IPS-20b (cell line): ENCODE measurements around the gene OAS2.
"Not testable (repeated sequence)": the region's sequence is repeated elsewhere in the genome, so short reads cannot be mapped to it uniquely, and the experiment has no call there.

Experiments
- H3K27ac ChIP-seq: one replicate; pipeline ENCODE4 v1.5.1; 2013; ENCODE audit warnings: low read length
- H3K27me3 ChIP-seq: 2 replicates; pipeline ENCODE4 v1.6.1; 2013; ENCODE audit warnings: mild to moderate bottlenecking, low read length, inconsistent platforms; ENCODE audit not compliant: insufficient read depth
- H3K36me3 ChIP-seq: 2 replicates; pipeline ENCODE4 v1.6.1; 2013; ENCODE audit warnings: low read depth, mild to moderate bottlenecking, inconsistent platforms, low read length, moderate library complexity; ENCODE audit not compliant: insufficient read depth
- H3K4me1 ChIP-seq: 2 replicates; pipeline ENCODE4 v1.6.1; 2013; ENCODE audit warnings: mild to moderate bottlenecking, control low read depth, inconsistent platforms, low read length, moderate library complexity; ENCODE audit not compliant: insufficient read depth
- H3K4me3 ChIP-seq: 2 replicates; pipeline ENCODE4 v1.5.1; 2013; ENCODE audit warnings: mild to moderate bottlenecking, low read length, inconsistent platforms
- H3K9ac ChIP-seq: 2 replicates; pipeline ENCODE4 v1.6.1; 2013; ENCODE audit warnings: low read depth, mild to moderate bottlenecking, inconsistent platforms, low read length, moderate library complexity
- H3K9me3 ChIP-seq: 2 replicates; pipeline ENCODE4 v1.6.1; 2013; ENCODE audit warnings: mild to moderate bottlenecking, low read depth, low read length, inconsistent platforms; ENCODE audit not compliant: insufficient read depth

The OAS2 gene

DNA sequence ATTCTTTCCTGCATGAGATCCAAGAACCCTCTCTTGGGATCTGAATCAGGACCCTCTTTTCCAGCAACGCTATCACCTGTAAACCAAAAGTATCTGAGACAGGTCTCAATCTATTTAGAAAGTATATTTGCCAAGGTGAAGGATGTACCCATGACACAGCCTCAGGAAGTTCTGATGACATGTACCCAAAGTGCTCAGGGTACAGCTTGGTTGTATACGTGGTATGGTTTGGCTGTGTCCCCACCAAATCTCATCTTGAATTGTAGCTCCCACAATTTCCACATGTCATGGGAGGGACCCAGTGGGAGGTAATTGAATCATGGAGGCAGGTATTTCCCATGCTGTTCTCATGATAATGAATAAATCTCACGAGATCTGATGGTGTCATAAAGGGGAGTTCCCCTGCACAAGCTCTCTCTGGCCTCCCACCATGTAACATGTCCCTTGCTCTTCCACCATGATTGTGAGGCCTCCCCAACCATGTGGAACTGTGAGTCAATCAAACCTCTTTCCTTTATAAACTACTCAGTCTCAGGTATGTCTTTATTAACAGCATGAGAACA is 10.6 kb downstream of the OAS2 start:
- not testable (repeated sequence) for H3K27me3 ChIP-seq, H3K27ac ChIP-seq, H3K36me3 ChIP-seq, H3K4me3 ChIP-seq, H3K9ac ChIP-seq, H3K4me1 ChIP-seq, H3K9me3 ChIP-seq

DNA sequence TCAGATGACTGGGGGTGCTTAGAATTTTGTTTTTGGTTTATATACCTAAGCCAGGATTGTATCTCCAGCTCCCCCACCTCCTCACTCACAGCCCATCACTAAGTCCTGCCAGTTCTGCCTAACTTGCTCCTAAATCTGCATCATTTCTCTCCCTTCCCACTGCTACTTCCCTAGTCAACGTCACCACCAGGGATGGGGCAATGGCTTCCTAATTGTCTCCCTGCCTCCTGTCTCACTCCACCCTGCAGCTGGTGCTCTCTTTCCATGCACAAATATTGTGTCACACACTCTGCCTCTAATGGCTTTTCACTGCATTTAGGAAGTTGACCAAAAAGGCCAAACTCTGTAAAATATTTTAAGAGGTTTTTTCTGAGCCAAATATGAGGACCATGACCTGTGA is 11.5 kb downstream of the OAS2 start:
- Histone ChIP-seq H3K9ac (no peak overlapping the region), H3K4me3 (no peak overlapping the region), H3K27me3 (no peaks in the 10 kb centered on the region), H3K36me3 (no peaks in the 10 kb centered on the region), H3K9me3 (peaks cover under 1% of the 10 kb centered on the region; the same call in 1 of the 2 replicates), H3K4me1 (peaks cover 5% of the 10 kb centered on the region; the same call in 1 of the 2 replicates), H3K27ac (no peak overlapping the region)

DNA sequence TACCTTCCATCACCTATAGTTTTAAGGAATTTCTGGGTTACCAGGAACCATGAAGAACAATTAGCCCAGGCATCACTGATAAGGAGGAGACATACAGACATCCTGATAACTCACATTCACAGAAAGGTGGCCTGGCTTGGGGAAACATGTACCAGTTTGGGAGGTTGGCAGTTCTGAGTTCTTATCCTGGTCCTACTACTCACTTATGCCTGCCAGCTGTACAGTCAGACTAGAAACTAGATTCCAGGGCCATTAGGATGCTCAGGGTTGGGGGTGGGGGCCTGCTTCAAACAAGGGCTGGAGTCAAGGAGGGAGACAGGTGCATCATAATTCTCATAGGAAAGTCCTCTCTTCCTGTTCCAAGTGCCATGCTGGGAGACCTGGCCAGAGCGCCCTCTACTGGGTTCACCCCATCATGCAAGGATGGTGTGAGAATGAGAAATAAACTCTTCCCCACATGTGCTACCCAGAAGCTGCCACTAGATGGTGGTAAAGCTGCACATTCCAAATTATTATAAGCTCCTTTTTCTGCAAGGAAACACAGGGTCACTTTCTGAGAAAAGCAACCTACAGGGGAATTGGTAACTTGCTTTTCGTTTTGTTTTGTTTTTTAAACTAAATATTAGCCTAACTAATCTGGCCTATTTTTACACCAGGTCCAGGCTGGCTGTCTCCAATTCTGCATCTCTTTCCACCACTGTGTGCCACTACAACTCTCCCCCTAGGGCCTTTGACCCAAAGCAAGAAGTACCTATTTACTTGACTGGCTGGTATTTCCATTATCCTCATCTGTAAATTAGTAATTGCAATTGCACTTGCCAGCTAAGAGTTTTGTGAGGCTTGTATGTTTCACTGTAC is 14.5 kb downstream of the OAS2 start:
- no peaks in the 10 kb centered on the region for H3K27me3 ChIP-seq
- H3K4me1 ChIP-seq: peaks cover 5% of the 10 kb centered on the region; the same call in 1 of the 2 replicates
- H3K36me3 ChIP-seq: no peaks in the 10 kb centered on the region
- no peaks in the 10 kb centered on the region for H3K9me3 ChIP-seq
- no peak overlapping the region for H3K9ac ChIP-seq
- no peak overlapping the region for H3K27ac ChIP-seq
- H3K4me3 ChIP-seq: no peak overlapping the region

DNA sequence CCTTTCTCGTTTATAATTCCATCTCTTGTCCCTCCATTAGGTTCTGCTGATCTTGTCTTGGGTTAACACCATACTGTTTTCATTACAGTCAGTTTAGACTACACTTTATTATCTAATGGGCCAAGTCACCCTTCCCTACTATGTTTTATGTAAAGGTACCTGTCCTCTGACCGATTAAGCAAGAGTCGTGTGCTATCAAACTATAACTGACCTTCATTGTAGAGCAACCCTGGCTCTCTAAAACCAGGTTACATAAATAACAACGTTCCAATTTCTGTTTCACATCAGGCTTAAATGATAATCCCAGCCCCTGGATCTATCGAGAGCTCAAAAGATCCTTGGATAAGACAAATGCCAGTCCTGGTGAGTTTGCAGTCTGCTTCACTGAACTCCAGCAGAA is 16.7 kb downstream of the OAS2 start:
- Histone ChIP-seq H3K9ac (no peak overlapping the region), H3K36me3 (no peaks in the 10 kb centered on the region), H3K4me3 (no peak overlapping the region)

DNA sequence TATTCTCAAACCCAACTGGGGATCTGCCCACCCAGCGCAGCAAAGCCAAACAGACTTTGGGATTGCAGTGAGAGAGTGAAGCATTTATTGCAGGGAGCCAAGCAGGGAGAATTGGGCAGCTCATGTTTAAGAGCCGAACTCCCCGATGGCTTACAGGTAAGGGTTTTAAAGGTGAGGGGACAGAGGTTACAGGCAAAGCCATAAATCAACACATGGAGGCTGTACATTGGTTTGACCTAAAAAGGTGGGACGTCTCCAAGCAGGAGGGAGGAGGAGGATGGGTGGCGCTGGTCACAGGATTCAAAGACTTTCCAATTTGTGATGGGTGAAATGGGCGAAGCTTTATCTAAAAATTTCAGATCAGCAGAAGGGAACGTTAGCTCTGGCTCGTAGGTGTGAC is 18.2 kb downstream of the OAS2 start:
- no peak overlapping the region for H3K27ac ChIP-seq
- H3K4me3 ChIP-seq: no peak overlapping the region
- H3K4me1 ChIP-seq: no peaks in the 10 kb centered on the region
- 0 out of 2 replicates have a peak, but pooled peaks cover 5% of the 10 kb centered on the region for H3K9me3 ChIP-seq
- H3K36me3 ChIP-seq: no peaks in the 10 kb centered on the region
- no peaks in the 10 kb centered on the region for H3K27me3 ChIP-seq
- H3K9ac ChIP-seq: no peak overlapping the region

More for the DNA sequence above, 16.7 kb downstream of the OAS2 start:
- Histone ChIP-seq H3K27ac (no peak overlapping the region), H3K27me3 (no peaks in the 10 kb centered on the region), H3K9me3 (0 out of 2 replicates have a peak, but pooled peaks cover 5% of the 10 kb centered on the region), H3K4me1 (peaks cover 3% of the 10 kb centered on the region; the same call in 1 of the 2 replicates)

DNA sequence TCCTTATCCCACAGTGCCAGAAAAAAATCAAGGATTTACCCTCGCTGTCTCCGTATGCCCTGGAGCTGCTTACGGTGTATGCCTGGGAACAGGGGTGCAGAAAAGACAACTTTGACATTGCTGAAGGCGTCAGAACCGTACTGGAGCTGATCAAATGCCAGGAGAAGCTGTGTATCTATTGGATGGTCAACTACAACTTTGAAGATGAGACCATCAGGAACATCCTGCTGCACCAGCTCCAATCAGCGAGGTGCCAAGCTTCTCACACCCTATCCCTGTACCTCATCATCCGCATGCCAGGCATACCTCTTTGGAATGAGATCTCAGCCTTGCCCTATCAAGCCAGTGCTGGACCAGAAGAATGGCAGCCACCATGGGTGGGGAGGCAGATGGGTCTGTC is 19.2 kb downstream of the OAS2 start:
- H3K36me3 ChIP-seq: no peaks in the 10 kb centered on the region

DNA sequence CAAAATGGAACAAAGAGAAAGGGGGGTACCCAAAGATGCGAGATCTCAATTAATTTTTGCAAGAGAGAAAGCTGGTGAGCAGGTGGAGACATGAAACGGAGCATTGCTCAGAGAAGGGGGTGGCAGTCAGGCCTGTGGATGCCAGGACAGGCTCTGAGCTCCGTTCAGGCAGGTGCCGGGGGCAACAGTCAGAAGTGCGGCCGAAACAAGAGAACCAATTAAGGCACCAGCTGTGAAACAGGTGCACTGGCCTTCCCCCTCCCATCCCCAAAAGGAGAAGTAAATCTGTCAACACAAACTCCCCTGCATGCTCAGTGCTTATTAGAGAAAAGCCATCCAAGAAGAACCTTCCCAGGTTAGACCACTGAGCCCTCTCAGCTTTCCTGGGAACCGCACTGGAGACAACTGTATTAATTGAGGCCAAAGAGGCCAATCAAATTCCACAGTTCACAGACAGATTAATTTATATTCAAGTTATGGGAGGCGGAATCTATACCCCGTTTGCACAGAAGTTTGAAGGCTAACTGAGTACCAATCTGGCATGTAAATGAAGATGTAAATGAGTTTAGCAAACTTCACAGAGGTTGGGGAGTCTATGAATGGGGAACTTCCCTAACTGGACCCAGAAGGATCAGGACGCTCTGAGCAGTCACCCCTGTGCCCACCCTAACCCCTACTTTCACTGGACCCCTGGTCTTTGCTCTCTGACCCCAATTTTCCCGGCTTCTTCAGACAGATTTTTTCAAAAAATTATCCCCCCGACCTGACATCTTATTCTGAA is 20.9 kb downstream of the OAS2 start:
- Histone ChIP-seq H3K27ac (no peak overlapping the region), H3K9me3 (0 out of 2 replicates have a peak, but pooled peaks cover 5% of the 10 kb centered on the region), H3K4me3 (no peak overlapping the region), H3K4me1 (no peaks in the 10 kb centered on the region), H3K36me3 (no peaks in the 10 kb centered on the region), H3K27me3 (no peaks in the 10 kb centered on the region), H3K9ac (no peak overlapping the region)

More for the DNA sequence above, 19.2 kb downstream of the OAS2 start:
- Histone ChIP-seq H3K9ac (no peak overlapping the region), H3K4me3 (no peak overlapping the region), H3K27me3 (no peaks in the 10 kb centered on the region), H3K9me3 (0 out of 2 replicates have a peak, but pooled peaks cover 5% of the 10 kb centered on the region), H3K4me1 (no peaks in the 10 kb centered on the region), H3K27ac (no peak overlapping the region)

DNA sequence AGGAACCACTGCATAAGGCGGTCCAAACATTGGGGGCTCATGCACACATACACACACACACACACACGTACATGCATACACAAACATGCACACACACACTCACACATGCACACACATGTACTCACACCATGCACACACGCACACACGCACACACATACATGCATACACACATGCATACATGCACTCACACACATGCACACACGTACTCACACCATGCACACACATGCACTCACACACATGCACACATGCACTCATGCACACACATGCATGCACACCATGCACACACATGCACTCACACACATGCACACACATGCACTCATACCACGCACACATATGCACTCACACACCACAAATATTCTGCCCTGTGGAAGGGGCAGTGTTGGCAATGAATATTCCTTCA is 22.1 kb downstream of the OAS2 start:
- H3K4me1 ChIP-seq: no peaks in the 10 kb centered on the region
- H3K36me3 ChIP-seq: no peaks in the 10 kb centered on the region
- 0 out of 2 replicates have a peak, but pooled peaks cover 5% of the 10 kb centered on the region for H3K9me3 ChIP-seq
- no peak overlapping the region for H3K9ac ChIP-seq
- H3K27me3 ChIP-seq: no peaks in the 10 kb centered on the region
- H3K27ac ChIP-seq: no peak overlapping the region
- no peak overlapping the region for H3K4me3 ChIP-seq

DNA sequence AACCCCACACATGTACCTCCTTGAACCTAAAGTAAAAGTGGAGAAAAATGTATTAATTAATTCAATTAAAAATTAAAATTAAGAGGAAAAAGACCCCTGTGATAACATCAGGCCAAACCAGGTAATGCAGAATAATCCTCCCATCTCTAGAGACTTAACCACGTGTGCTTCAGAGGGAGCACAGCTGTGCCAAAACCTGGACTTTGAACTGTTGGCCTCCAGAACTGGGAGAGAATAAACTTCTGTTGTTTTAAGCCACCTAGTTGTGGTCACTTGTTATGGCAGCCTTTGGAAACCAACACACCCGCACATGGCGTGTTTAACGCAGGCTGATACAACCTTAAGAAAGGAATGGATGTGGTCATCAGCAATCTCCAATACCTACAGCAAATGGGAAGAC is 23.8 kb downstream of the OAS2 start:
- H3K27ac ChIP-seq: no peak overlapping the region
- no peaks in the 10 kb centered on the region for H3K36me3 ChIP-seq
- H3K9ac ChIP-seq: no peak overlapping the region
- no peaks in the 10 kb centered on the region for H3K4me1 ChIP-seq
- no peaks in the 10 kb centered on the region for H3K27me3 ChIP-seq
- H3K9me3 ChIP-seq: 0 out of 2 replicates have a peak, but pooled peaks cover 5% of the 10 kb centered on the region
- H3K4me3 ChIP-seq: no peak overlapping the region

DNA sequence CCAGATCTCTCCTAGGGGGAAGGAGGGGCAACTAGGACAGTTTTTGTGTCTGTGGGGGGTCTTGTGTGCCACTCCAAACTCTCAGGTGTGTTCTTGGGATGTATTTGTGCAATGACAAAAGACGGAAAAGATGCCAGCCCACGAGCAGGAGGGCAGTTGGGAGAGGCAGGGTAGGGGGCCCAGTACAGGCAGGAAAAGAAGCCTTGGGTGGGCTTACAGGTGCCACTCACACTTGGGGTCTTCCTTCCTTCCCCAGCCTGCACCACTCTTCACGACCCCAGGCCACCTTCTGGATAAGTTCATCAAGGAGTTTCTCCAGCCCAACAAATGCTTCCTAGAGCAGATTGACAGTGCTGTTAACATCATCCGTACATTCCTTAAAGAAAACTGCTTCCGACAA is 24.4 kb downstream of the OAS2 start:
- no peaks in the 10 kb centered on the region for H3K4me1 ChIP-seq
- H3K27me3 ChIP-seq: no peaks in the 10 kb centered on the region
- H3K9ac ChIP-seq: no peak overlapping the region
- H3K27ac ChIP-seq: no peak overlapping the region
- no peak overlapping the region for H3K4me3 ChIP-seq
- H3K36me3 ChIP-seq: no peaks in the 10 kb centered on the region
- 0 out of 2 replicates have a peak, but pooled peaks cover 5% of the 10 kb centered on the region for H3K9me3 ChIP-seq

DNA sequence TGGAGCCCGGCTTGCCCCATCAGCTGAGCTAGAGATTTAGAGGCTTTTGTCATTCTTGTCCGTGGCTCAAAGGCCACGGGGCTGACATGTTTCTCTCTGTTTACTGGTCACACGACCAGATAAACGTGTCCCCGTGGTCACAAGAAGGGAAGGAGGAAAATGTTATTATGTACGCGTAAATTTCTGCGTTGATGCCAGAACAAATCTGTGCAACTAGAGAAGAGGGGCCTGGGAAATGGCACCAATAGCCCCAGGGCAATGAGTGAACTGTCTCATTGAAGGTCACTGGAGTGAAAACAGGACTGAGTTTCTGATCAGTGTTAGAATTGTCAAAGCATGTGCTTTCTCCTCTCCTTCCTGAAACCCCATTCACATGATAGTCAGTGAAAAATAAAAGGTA is 25.3 kb downstream of the OAS2 start:
- 0 out of 2 replicates have a peak, but pooled peaks cover under 1% of the 10 kb centered on the region for H3K9me3 ChIP-seq
- no peak overlapping the region for H3K9ac ChIP-seq
- H3K4me3 ChIP-seq: no peak overlapping the region
- no peaks in the 10 kb centered on the region for H3K36me3 ChIP-seq
- no peaks in the 10 kb centered on the region for H3K4me1 ChIP-seq
- H3K27me3 ChIP-seq: no peaks in the 10 kb centered on the region
- H3K27ac ChIP-seq: no peak overlapping the region
